ENCODE results near the gene GPR152.
"Not testable (repeated sequence)": the region's sequence is repeated elsewhere in the genome, so short reads cannot be mapped to it uniquely, and the experiment has no call there.

The GPR152 gene

GRCh38 chr11:67489203-67489884 lies 36.8 kb upstream of the GPR152 start:
- no peak for DNase-seq

GRCh38 chr11:67486481-67487195 lies 34.1 kb upstream of the GPR152 start:
- no peak for DNase-seq

- DNase-seq, result not testable (repeated sequence)
Observed at GRCh38 chr11:67485873-67486361, 33.4 kb upstream of the GPR152 start.

GRCh38 chr11:67484847-67485311 lies 32.4 kb upstream of the GPR152 start:
- DNase-seq, result no peak

- DNase-seq, result no peak
Observed at GRCh38 chr11:67483831-67484665, 31.5 kb upstream of the GPR152 start.

GRCh38 chr11:67482827-67483798 lies 30.6 kb upstream of the GPR152 start, which contains the start of gene AIP:
TSS of gene AIP (plus strand) at chr11:67483026. CDS start at chr11:67483159, 133 bp downstream.
- DNase-seq, result peak; percentile 90

GRCh38 chr11:67482275-67482826 lies 29.8 kb upstream of the GPR152 start:
- no peak for DNase-seq

GRCh38 chr11:67477344-67478050 lies 25.0 kb upstream of the GPR152 start:
- not testable (repeated sequence) for DNase-seq

- DNase-seq, result not testable (repeated sequence)
Observed at GRCh38 chr11:67476692-67477091, 24.2 kb upstream of the GPR152 start.

- DNase-seq, result no peak
Observed at GRCh38 chr11:67472882-67473281, 20.4 kb upstream of the GPR152 start.

- no peak for DNase-seq
Observed at GRCh38 chr11:67470337-67471002, 17.9 kb upstream of the GPR152 start.

GRCh38 chr11:67469508-67469811 lies 16.9 kb upstream of the GPR152 start:
- DNase-seq, result no peak

GRCh38 chr11:67468759-67469507 lies 16.4 kb upstream of the GPR152 start, which contains the start of gene TMEM134:
TSS of gene TMEM134 (minus strand) at chr11:67469251. CDS start at chr11:67469192, 59 bp downstream.
- peak; percentile 64 for DNase-seq

GRCh38 chr11:67468456-67468758 lies 15.9 kb upstream of the GPR152 start:
- no peak for DNase-seq

GRCh38 chr11:67468056-67468455 lies 15.5 kb upstream of the GPR152 start:
- DNase-seq, result no peak

- no peak for DNase-seq
Observed at GRCh38 chr11:67466962-67467771, 14.6 kb upstream of the GPR152 start.

GRCh38 chr11:67466367-67466766 lies 13.8 kb upstream of the GPR152 start:
- DNase-seq, result no peak

GRCh38 chr11:67465530-67465929 lies 13.0 kb upstream of the GPR152 start:
- not testable (repeated sequence) for DNase-seq

GRCh38 chr11:67465189-67465510 lies 12.6 kb upstream of the GPR152 start:
- no peak for DNase-seq
